ENCODE results near the gene C3orf20. TPM values are rescaled to one million over a fixed set of nuclear protein-coding genes. Genes with fewer than 3 reads are reported as not detected.

C3orf20 gene
- total RNA-seq, 1 experiment from 2014 or later: 0.28 TPM

DNA sequence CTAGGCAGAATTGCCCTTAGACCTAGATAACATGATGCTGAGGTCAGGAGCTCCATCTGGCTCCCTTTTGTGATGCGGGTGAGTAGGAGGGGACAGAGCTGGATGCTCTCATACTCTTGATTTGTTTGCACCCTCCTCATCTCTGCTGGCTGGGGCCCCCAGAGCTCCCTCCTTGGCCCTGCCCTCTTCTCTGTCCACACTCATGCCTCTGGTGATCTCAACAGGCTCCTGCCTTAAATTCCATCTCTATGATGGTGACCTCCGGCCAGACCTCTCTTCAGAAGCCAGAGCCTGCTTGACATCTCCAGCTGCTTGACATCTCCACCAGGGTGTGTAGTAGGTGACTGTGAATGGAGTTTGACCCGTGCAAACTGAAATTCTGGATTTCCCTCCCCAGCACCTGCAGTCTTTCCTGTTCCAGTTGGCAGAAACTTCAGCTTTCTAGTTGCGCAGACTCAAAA, 139.5 kb downstream of the C3orf20 start:
- H3K9me3 Mint-ChIP-seq (ENCODE audit: low read depth, unreplicated experiment): no peaks in the 10 kb centered on the region
- H3K36me3 Mint-ChIP-seq (ENCODE audit: insufficient read depth, unreplicated experiment): peaks cover 4% of the 10 kb centered on the region
- BruUV-seq (replicated peaks): no TSS peak
- no peaks in the 10 kb centered on the region for H3K4me1 Mint-ChIP-seq (ENCODE audit: low read depth, unreplicated experiment)
- TF ChIP-seq, protein P1, sequence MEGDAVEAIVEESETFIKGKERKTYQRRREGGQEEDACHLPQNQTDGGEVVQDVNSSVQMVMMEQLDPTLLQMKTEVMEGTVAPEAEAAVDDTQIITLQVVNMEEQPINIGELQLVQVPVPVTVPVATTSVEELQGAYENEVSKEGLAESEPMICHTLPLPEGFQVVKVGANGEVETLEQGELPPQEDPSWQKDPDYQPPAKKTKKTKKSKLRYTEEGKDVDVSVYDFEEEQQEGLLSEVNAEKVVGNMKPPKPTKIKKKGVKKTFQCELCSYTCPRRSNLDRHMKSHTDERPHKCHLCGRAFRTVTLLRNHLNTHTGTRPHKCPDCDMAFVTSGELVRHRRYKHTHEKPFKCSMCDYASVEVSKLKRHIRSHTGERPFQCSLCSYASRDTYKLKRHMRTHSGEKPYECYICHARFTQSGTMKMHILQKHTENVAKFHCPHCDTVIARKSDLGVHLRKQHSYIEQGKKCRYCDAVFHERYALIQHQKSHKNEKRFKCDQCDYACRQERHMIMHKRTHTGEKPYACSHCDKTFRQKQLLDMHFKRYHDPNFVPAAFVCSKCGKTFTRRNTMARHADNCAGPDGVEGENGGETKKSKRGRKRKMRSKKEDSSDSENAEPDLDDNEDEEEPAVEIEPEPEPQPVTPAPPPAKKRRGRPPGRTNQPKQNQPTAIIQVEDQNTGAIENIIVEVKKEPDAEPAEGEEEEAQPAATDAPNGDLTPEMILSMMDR (IDR thresholded peaks at IDR 0.05; ENCODE audit: unreplicated experiment): no peak
- intact Hi-C loops (cut with micrococcal nuclease; ENCODE audit: unreplicated experiment): no loop called here
- no peak overlapping the region for H3K4me3 Mint-ChIP-seq (ENCODE audit: low read depth, unreplicated experiment)
- DNase-seq: no peak
- peaks cover 84% of the 10 kb centered on the region for H3K27me3 Mint-ChIP-seq (ENCODE audit: unreplicated experiment)
- no peak overlapping the region for H3K27ac Mint-ChIP-seq (ENCODE audit: unreplicated experiment)
- CTCF ChIA-PET: interaction anchor here (0.6 kb wide), 1 partner anchor 119 kb away, joined by 3 read pairs; no protein-coding TSS in a partner anchor

DNA sequence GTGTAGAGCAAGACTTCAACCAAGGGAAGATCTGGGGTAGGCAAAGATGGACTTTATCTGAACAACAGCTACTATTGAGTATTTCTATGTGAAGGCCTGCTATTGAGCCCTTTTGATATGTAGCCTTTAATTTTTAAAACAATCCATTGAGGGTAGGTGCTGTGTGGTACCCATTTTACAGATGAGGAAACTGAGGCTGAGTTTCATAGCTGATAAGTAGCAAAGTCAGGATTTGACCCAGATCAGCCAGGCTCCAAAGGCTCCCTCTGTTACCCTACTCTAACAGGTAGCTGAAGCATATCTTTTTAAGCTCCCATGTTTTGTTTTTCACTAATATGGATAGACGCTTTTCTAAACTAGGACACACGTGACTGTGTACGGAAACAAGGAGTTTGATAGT, 141.4 kb downstream of the C3orf20 start:
- no peak overlapping the region for H3K4me3 Mint-ChIP-seq (ENCODE audit: low read depth, unreplicated experiment)

DNA sequence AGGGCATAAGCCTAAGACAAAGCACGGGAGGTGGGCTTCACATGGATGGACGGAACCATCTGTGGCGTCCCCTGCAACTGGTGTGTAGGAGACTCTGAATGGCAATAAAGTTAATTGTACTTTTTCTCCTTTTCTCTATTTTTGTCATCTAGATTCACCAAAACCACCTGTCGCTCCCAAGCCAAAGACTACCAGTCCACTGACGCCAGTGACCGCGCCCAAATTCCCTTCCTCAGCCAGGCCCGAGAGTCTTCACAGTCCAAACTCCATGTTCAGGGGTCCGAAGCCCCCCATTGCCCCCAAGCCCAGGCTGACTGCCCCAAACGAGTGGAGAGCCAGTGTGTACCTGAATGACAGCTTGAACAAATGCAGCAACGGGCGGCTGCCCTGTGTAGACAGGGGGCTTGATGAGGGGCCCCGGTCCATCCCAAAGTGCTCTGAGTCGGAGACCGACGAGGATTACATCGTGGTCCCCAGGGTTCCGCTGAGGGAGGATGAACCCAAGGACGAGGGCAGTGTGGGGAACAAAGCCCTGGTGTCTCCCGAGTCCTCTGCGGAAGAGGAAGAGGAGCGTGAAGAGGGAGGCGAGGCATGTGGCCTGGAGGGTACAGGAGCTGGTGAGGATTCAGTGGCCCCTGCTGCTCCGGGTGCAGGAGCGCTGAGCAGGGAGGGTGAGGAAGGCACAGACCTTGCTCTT, 144.0 kb downstream of the C3orf20 start, which contains the start of gene FGD5:
FGD5 (plus strand) TSS at position 159 of the 697 bp plus-strand sequence; CDS start at position 269, 110 bp downstream.
- H3K4me1 Mint-ChIP-seq (ENCODE audit: low read depth, unreplicated experiment): no peaks in the 10 kb centered on the region
- no peak within 1 kb of the TSS for H3K27ac Mint-ChIP-seq (ENCODE audit: unreplicated experiment)
- intact Hi-C loops (cut with micrococcal nuclease; ENCODE audit: unreplicated experiment): no loop called here
- CTCF ChIA-PET: no interaction called here
- no TSS peak for BruUV-seq (replicated peaks)
- no peaks in the 10 kb centered on the region for H3K9me3 Mint-ChIP-seq (ENCODE audit: low read depth, unreplicated experiment)
- H3K27me3 Mint-ChIP-seq (ENCODE audit: unreplicated experiment): peaks cover 86% of the 10 kb centered on the region
- H3K4me3 Mint-ChIP-seq (ENCODE audit: low read depth, unreplicated experiment): no peak within 1 kb of the TSS
- no peak for DNase-seq
- no peaks in the 10 kb centered on the region for H3K36me3 Mint-ChIP-seq (ENCODE audit: insufficient read depth, unreplicated experiment)
- TF ChIP-seq, protein P1 (IDR thresholded peaks at IDR 0.05; ENCODE audit: unreplicated experiment): no peak

More for the DNA sequence above, 141.4 kb downstream of the C3orf20 start:
- H3K36me3 Mint-ChIP-seq (ENCODE audit: insufficient read depth, unreplicated experiment): no peaks in the 10 kb centered on the region
- no peak overlapping the region for H3K27ac Mint-ChIP-seq (ENCODE audit: unreplicated experiment)
- TF ChIP-seq, protein P1 (IDR thresholded peaks at IDR 0.05; ENCODE audit: unreplicated experiment): no peak
- intact Hi-C loops (cut with micrococcal nuclease; ENCODE audit: unreplicated experiment): no loop called here
- H3K9me3 Mint-ChIP-seq (ENCODE audit: low read depth, unreplicated experiment): no peaks in the 10 kb centered on the region
- H3K4me1 Mint-ChIP-seq (ENCODE audit: low read depth, unreplicated experiment): no peaks in the 10 kb centered on the region
- CTCF ChIA-PET: no interaction called here
- DNase-seq: no peak
- no TSS peak for BruUV-seq (replicated peaks)
- peaks cover 88% of the 10 kb centered on the region for H3K27me3 Mint-ChIP-seq (ENCODE audit: unreplicated experiment)

GRCh38 chr3:14819671-14820070, 144.7 kb downstream of the C3orf20 start:
- peaks cover 86% of the 10 kb centered on the region for H3K27me3 Mint-ChIP-seq (ENCODE audit: unreplicated experiment)
- no peak for DNase-seq
- CTCF ChIA-PET: no interaction called here
- H3K4me3 Mint-ChIP-seq (ENCODE audit: low read depth, unreplicated experiment): no peak overlapping the region
- H3K4me1 Mint-ChIP-seq (ENCODE audit: low read depth, unreplicated experiment): no peaks in the 10 kb centered on the region
- no peak overlapping the region for H3K27ac Mint-ChIP-seq (ENCODE audit: unreplicated experiment)
- BruUV-seq (replicated peaks): no TSS peak
- intact Hi-C loops (cut with micrococcal nuclease; ENCODE audit: unreplicated experiment): no loop called here
- TF ChIP-seq, protein P1 (IDR thresholded peaks at IDR 0.05; ENCODE audit: unreplicated experiment): no peak
- no peaks in the 10 kb centered on the region for H3K36me3 Mint-ChIP-seq (ENCODE audit: insufficient read depth, unreplicated experiment)
- H3K9me3 Mint-ChIP-seq (ENCODE audit: low read depth, unreplicated experiment): no peaks in the 10 kb centered on the region

Measured in Calu3 (cell line).